ENCODE data around the gene UBE2G2. TPM values are rescaled to one million over a fixed set of nuclear protein-coding genes. Genes with fewer than 3 reads are reported as not detected.
A peak's percentile ranks its signal among the peaks of the same experiment; 100 is the strongest.

Gene UBE2G2
- total and polyA plus RNA-seq, 4 donors = 27.4 to 83.5 (median 40.9) TPM

- Histone ChIP-seq H3K27ac (ENCODE audit: low read depth in 1 of 2, low read length in 2 of 2) (no peak overlapping the region), H3K4me3 (ENCODE audit: low read depth in 1 of 3, low read length in 3 of 3) (no peak overlapping the region), H3K4me1 (ENCODE audit: control insufficient read depth in 4 of 4, insufficient read depth in 4 of 4, low read length in 3 of 4) (peaks cover 4 to 14% (median 7%) of the 10 kb centered on the region in 4 donors), H3K27me3 (ENCODE audit: control insufficient read depth in 4 of 4, insufficient read depth in 4 of 4, low read length in 3 of 4) (no peaks in the 10 kb centered on the region), H3K36me3 (ENCODE audit: control insufficient read depth in 4 of 4, insufficient read depth in 3 of 4, low read depth in 1 of 4, low read length in 3 of 4) (no peaks in the 10 kb centered on the region), H3K9ac (ENCODE audit: low read depth in 1 of 2, low read length in 2 of 2) (no peak overlapping the region), H3K9me3 (ENCODE audit: control insufficient read depth in 4 of 4, low read length in 3 of 4) (no peaks in the 10 kb centered on the region)
- DNase-seq (ENCODE audit: low spot score) = no peak
- TF ChIP-seq RAD21 (IDR thresholded peaks at IDR 0.05) (no peak), RXRA (IDR thresholded peaks at IDR 0.05) (no peak), CTCF (IDR thresholded peaks at IDR 0.05; ENCODE audit: low read depth, low read length, missing input control) (no peak), MAX (IDR thresholded peaks at IDR 0.05) (no peak), ATF3 (IDR thresholded peaks at IDR 0.05) (no peak), TAF1 (conservative IDR thresholded peaks at IDR 0.05) (no peak), JUND (IDR thresholded peaks at IDR 0.05) (no peak), HNF4G (IDR thresholded peaks at IDR 0.05) (no peak), NR2F2 (IDR thresholded peaks at IDR 0.05) (no peak), REST (IDR thresholded peaks at IDR 0.05) (no peak), ZBTB33 (IDR thresholded peaks at IDR 0.05) (no peak)
- WGBS = 81% methylated on average over 8 of the region's 8 CpGs
Observed at GRCh38 chr21:44763050-44763378, 38.6 kb downstream of the UBE2G2 start.

GRCh38 chr21:44762221-44763049 is 39.2 kb downstream of the UBE2G2 start:
- Histone ChIP-seq H3K27me3 (ENCODE audit: control insufficient read depth in 4 of 4, insufficient read depth in 4 of 4, low read length in 3 of 4) (no peaks in the 10 kb centered on the region), H3K9me3 (ENCODE audit: control insufficient read depth in 4 of 4, low read length in 3 of 4) (no peaks in the 10 kb centered on the region), H3K4me1 (ENCODE audit: control insufficient read depth in 4 of 4, insufficient read depth in 4 of 4, low read length in 3 of 4) (peaks cover 4 to 14% (median 7%) of the 10 kb centered on the region in 4 donors), H3K27ac (ENCODE audit: low read depth in 1 of 2, low read length in 2 of 2) (no peak overlapping the region), H3K9ac (ENCODE audit: low read depth in 1 of 2, low read length in 2 of 2) (no peak overlapping the region), H3K4me3 (ENCODE audit: low read depth in 1 of 3, low read length in 3 of 3) (no peak overlapping the region), H3K36me3 (ENCODE audit: control insufficient read depth in 4 of 4, insufficient read depth in 3 of 4, low read depth in 1 of 4, low read length in 3 of 4) (no peaks in the 10 kb centered on the region)
- 71% methylated on average over 24 of the region's 24 CpGs for WGBS
- no peak for DNase-seq (ENCODE audit: low spot score)
- peak; percentile 50 for TF ChIP-seq HNF4G (IDR thresholded peaks at IDR 0.05)
- TF ChIP-seq MAX (IDR thresholded peaks at IDR 0.05) = no peak
- no peak for TF ChIP-seq REST (IDR thresholded peaks at IDR 0.05)
- TF ChIP-seq HNF4A (conservative IDR thresholded peaks at IDR 0.05) = peak; percentile 83 to 85
- no peak for TF ChIP-seq CTCF (IDR thresholded peaks at IDR 0.05; ENCODE audit: low read depth, low read length, missing input control)
- no peak for TF ChIP-seq FOXA2 (IDR thresholded peaks at IDR 0.05)
- TF ChIP-seq SP1 (IDR thresholded peaks at IDR 0.05) = peak; percentile 75
